Measurements from ENCODE around the gene RAD9B. TPM values are rescaled to one million over a fixed set of nuclear protein-coding genes. Genes with fewer than 3 reads are reported as not detected.

Gene RAD9B
- total RNA-seq, 1 donor from 2014 or later, result 1.1 TPM

- peak overlapping the region; percentile 93 for H3K27ac ChIP-seq
- H3K36me3 ChIP-seq, result peaks cover under 1% of the 10 kb centered on the region
- peaks cover 39% of the 10 kb centered on the region for H3K4me1 ChIP-seq
- peak overlapping the region; percentile 96 for H3K4me3 ChIP-seq
- TF ChIP-seq CTCF (IDR thresholded peaks at IDR 0.05), result no peak
- DNase-seq (no peak), ATAC-seq (peak; percentile 43 to 59)
- H3K27me3 ChIP-seq (ENCODE audit: low read depth), result no peaks in the 10 kb centered on the region
- intact Hi-C loops (cut with DNase I), result no loop called here
- H3K9me3 ChIP-seq, result no peaks in the 10 kb centered on the region
These were observed 756 bp upstream of the RAD9B start for GRCh38 chr12:110501399-110501751.

- DNase-seq (no peak), ATAC-seq (no peak)
- Histone ChIP-seq H3K36me3 (no peaks in the 10 kb centered on the region), H3K4me1 (peaks cover 34% of the 10 kb centered on the region), H3K9me3 (no peaks in the 10 kb centered on the region), H3K4me3 (no peak overlapping the region), H3K27me3 (ENCODE audit: low read depth) (no peaks in the 10 kb centered on the region), H3K27ac (no peak overlapping the region)
- no peak for TF ChIP-seq CTCF (IDR thresholded peaks at IDR 0.05)
- intact Hi-C loops (cut with DNase I), result no loop called here
These were observed 1.3 kb downstream of the RAD9B start for GRCh38 chr12:110503432-110503831.

- H3K9me3 ChIP-seq, result no peaks in the 10 kb centered on the region
- ATAC-seq, result no peak
- intact Hi-C loops (cut with DNase I), result no loop called here
These were observed 3.2 kb downstream of the RAD9B start for GRCh38 chr12:110505332-110505731.

GRCh38 chr12:110508071-110508586, 6.0 kb downstream of the RAD9B start:
- Histone ChIP-seq H3K27me3 (ENCODE audit: low read depth) (no peaks in the 10 kb centered on the region), H3K4me1 (no peaks in the 10 kb centered on the region)
- intact Hi-C loops (cut with DNase I), result no loop called here

More at GRCh38 chr12:110505332-110505731, 3.2 kb downstream of the RAD9B start:
- TF ChIP-seq CTCF (IDR thresholded peaks at IDR 0.05), result no peak
- H3K36me3 ChIP-seq, result no peaks in the 10 kb centered on the region
- peaks cover 15% of the 10 kb centered on the region for H3K4me1 ChIP-seq
- H3K27me3 ChIP-seq (ENCODE audit: low read depth), result no peaks in the 10 kb centered on the region
- no peak overlapping the region for H3K27ac ChIP-seq
- H3K4me3 ChIP-seq, result no peak overlapping the region
- no peak for DNase-seq

GRCh38 chr12:110513842-110514241, 11.7 kb downstream of the RAD9B start:
- Histone ChIP-seq H3K27ac (no peak overlapping the region), H3K36me3 (no peaks in the 10 kb centered on the region), H3K4me3 (no peak overlapping the region), H3K9me3 (no peaks in the 10 kb centered on the region), H3K27me3 (ENCODE audit: low read depth) (no peaks in the 10 kb centered on the region), H3K4me1 (no peaks in the 10 kb centered on the region)
- no peak for DNase-seq
- TF ChIP-seq CTCF (IDR thresholded peaks at IDR 0.05), result no peak
- no peak for ATAC-seq
- intact Hi-C loops (cut with DNase I), result loop anchor here (5.0 kb wide), 1 partner anchor 88 kb away; no protein-coding TSS in a partner anchor

More at GRCh38 chr12:110508071-110508586, 6.0 kb downstream of the RAD9B start:
- H3K4me3 ChIP-seq, result no peak overlapping the region
- H3K27ac ChIP-seq, result no peak overlapping the region
- ATAC-seq (no peak), DNase-seq (no peak)
- TF ChIP-seq CTCF (IDR thresholded peaks at IDR 0.05), result no peak
- H3K36me3 ChIP-seq, result no peaks in the 10 kb centered on the region
- no peaks in the 10 kb centered on the region for H3K9me3 ChIP-seq
